Measurements from ENCODE around the gene S100A4. TPM values are rescaled to one million over a fixed set of nuclear protein-coding genes. Genes with fewer than 3 reads are reported as not detected.
A peak's percentile ranks its signal among the peaks of the same experiment; 100 is the strongest.
"Not testable (repeated sequence)": the region's sequence is repeated elsewhere in the genome, so short reads cannot be mapped to it uniquely, and the experiment has no call there.

Gene S100A4
- 33.4 and 36.2 TPM in 2 replicates for total RNA-seq (2014; rRNA removed; shearing (Covaris generic))

DNA sequence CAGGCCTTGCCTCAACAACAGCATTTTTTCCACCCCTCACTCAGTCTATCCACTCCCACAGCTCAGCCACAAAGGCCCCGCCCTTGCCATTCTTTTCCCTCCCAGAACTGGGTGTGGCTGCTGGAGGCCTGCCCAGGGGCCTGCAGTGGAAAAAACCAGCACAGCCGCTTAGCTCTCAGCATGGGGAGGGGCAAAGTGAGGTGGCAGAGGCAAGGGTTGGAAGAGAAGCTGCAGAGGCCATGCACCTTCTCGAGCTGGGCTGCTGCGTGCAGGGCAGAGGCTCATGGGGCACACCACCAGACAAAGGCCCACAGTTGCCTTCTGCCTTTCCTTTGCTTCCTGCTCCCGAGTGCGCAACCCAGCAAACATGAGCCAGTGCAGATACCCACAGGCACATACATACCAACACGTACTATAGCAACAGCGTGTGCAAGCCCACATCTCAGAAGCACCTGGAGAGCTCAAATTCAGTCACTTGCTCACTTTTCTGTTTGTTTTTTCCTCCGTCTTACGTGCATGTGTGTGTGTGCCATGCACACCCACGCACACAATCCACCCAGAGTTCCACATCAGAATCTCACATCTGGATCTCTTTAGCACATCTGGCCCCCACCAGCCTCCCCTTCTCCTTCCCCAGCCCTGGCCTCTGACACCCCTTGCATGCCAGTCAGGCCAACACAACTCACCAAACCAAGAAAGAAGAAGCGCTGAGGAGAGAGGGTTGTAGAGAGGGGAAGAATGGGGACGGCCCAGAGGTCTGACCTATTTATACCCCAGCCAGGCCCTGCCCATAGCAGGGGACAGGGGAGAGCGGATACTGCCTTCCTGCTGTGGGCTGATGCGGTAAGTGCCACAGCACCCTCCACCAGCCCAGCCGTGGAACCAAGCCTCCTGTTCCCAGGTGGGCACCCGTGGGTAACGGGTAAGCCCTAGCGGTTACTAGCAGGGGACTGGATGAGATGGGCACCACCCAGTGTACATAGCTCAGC lies at the start of gene S100A4:
Gene S100A4, minus strand, starts transcription at position 740 of the 989 bp plus-strand sequence. CDS start 1,012 bp downstream, outside the sequence.
- peak; percentile 86 for DNase-seq (ENCODE audit: low spot score)

DNA sequence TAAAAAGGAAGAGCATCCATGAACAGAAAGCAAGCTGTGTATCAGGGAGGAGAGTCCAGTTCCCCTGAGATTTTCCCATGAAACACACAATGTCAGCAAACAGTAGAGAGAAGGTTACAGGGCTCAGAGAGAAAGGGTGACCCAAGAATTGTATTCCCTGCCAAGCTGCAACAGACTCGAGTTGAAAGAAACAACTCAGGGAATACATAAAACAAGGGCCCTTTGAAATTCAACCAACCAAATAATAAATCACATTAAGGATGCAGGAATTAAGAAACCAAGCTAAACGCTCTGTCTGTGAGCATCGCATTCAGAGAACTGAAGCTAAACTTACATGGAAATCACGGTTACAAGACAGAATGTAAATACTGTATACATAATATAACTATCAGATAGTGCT lies 47.1 kb upstream of the S100A4 start:
- no peak for DNase-seq (ENCODE audit: low spot score)

DNA sequence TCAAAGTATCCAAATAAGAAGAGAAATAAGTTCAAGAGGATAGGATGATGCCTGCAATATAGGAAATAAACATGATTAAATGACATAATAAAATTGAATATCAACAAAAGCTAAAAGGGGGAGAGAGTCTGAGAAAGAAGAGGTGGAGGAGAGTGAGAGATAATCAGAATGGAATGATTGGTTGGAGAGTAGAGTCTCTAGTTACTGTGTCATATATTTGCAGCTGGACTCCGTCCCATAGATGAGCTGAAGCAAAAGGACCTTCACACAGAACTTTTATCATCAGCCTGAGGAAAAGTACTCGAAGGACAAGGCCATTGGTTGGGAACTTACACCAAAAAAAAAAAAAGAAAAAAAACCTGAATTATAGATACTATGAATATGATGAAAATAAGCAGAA lies 42.9 kb upstream of the S100A4 start:
- no peak for DNase-seq (ENCODE audit: low spot score)

DNA sequence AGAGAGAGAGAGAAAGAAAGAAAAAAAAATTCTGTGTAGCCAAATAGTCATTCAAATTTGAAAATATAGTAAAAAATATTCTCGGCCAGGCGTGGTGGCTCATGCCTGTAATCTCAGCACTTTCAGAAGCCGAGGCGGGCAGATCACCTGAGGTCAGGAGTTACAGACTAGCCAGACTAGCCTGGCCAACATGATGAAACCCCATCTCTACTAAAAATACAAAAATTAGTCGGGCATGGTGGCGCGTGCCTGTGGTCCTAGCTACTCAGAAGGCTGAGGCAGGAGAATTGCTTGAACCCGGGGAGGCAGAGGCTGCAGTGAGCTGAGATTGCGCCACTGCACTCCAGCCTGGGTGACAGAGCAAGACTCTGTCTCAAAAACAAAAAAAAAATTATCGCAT lies 42.4 kb upstream of the S100A4 start:
- not testable (repeated sequence) for DNase-seq (ENCODE audit: low spot score)

GRCh38 chr1:153587314-153587713 lies 41.7 kb upstream of the S100A4 start:
- no peak for DNase-seq (ENCODE audit: low spot score)

DNA sequence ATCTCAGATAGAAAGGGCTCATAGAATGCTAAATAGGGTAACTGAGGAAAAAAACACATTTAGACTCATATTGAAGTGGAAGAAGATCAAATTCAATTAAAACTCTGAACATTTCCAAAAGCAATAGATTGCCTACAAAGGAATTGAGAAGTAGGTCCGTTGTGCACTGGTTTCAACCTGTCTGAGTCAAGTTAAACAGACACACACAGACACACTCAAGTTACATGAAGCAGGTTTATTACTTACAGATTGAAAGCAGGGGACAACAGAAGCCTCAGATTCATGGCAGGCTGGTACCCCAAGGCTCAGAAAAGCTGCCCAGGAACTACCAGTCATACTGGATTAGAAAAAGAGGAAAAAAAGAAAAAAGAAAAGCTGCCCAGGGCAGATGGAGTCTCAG lies 40.7 kb upstream of the S100A4 start:
- DNase-seq (ENCODE audit: low spot score), result no peak

- no peak for DNase-seq (ENCODE audit: low spot score)
Observed at GRCh38 chr1:153585006-153585405, 39.4 kb upstream of the S100A4 start.

- DNase-seq (ENCODE audit: low spot score), result no peak
Observed at GRCh38 chr1:153583976-153584375, 38.4 kb upstream of the S100A4 start.

GRCh38 chr1:153583514-153583913 lies 37.9 kb upstream of the S100A4 start:
- not testable (repeated sequence) for DNase-seq (ENCODE audit: low spot score)

DNA sequence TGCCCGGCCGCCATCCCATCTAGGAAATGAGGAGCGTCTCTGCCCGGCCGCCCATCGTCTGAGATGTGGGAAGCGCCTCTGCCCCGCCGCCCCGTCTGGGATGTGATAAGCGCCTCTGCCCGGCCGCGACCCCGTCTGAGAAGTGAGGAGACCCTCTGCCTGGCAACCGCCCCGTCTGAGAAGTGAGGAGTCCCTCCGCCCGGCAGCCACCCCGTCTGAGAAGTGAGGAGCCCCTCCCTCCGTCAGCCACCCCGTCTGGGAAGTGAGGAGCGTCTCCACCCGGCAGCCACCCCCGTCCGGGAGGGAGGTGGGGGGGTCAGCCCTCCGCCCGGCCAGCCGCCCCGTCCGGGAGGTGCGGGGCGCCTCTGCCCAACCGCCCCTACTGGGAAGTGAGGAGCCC lies 37.2 kb upstream of the S100A4 start:
- DNase-seq (ENCODE audit: low spot score), result not testable (repeated sequence)

DNA sequence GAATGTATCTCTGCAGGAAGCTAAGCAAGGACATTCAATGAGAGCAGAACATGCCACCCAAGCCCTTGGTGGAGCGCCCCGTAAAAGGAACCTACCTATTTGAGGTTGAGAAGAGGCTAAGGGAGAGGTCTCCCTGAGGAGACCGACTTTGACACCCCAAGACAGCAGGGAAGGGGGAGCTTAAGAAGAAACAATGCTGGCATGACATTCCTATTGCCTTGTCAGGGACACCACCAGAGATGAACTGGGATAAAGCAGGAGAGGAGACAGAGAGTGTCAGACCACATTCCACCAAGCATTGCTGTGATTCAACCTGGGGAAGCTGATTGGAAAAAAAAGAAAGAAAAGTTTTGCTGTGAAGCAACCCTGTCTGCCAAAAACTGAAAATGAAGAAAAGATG lies 33.3 kb upstream of the S100A4 start:
- no peak for DNase-seq (ENCODE audit: low spot score)

- no peak for DNase-seq (ENCODE audit: low spot score)
Observed at GRCh38 chr1:153578490-153578889, 32.9 kb upstream of the S100A4 start.

GRCh38 chr1:153577624-153578051 lies 32.0 kb upstream of the S100A4 start:
- no peak for DNase-seq (ENCODE audit: low spot score)

- no peak for DNase-seq (ENCODE audit: low spot score)
Observed at GRCh38 chr1:153577138-153577537, 31.5 kb upstream of the S100A4 start.

DNA sequence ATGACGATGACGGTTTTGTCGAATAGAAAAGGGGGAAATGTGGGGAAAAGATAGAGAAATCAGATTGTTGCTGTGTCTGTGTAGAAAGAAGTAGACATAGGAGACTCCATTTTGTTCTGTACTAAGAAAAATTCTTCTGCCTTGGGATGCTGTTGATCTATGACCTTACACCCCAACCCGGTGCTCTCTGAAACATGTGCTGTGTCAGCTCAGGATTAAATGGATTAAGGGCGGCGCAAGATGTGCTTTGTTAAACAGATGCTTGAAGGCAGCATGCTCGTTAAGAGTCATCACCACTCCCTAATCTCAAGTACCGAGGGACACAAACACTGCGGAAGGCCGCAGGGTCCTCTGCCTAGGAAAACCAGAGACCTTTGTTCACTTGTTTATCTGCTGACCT lies 29.9 kb upstream of the S100A4 start:
- not testable (repeated sequence) for DNase-seq (ENCODE audit: low spot score)

GRCh38 chr1:153575081-153575491 lies 29.5 kb upstream of the S100A4 start:
- not testable (repeated sequence) for DNase-seq (ENCODE audit: low spot score)

GRCh38 chr1:153573351-153573750 lies 27.7 kb upstream of the S100A4 start:
- no peak for DNase-seq (ENCODE audit: low spot score)

- peak; percentile 83 for DNase-seq (ENCODE audit: low spot score)
Observed at GRCh38 chr1:153572569-153573015, 27.0 kb upstream of the S100A4 start.

DNA sequence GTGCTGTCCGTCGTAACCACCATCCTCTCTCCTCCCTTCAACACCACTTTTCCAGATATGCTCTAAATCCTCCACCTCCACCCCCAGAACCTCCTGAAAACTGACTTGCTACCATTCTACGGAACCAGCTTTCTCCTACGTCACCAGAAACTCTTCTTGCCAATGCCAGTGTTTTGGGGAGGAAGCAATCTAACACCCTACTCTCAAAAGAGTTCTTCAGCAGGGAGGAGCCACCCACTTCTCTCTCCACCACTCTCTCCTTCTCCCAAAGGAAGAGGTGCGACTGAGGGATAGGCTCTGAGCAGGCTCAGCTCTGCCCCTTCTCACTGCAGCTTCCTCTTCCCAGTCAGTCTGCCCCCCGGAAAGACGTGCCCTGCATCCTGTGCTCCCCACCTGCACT lies 26.1 kb upstream of the S100A4 start:
- DNase-seq (ENCODE audit: low spot score), result no peak

DNA sequence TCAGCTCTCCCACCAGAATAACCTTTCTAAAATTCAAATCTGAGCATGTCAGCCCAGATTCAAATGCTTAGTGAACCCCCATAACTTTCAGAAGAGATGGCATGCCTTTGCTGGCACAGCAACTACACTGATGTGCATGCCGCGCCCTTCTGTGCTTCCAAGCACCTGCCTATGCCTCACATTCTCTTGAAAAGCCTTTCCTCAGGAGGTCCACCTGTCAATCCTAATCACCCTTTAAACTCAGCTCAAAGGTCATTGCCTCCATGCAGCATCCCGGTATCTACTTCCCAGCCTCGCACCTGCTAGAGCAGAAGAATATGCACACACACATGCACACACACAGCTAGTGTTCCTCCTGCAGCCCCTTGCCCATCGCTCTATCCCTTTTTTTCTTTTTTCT lies 25.3 kb upstream of the S100A4 start:
- no peak for DNase-seq (ENCODE audit: low spot score)

GRCh38 chr1:153569465-153569864 lies 23.9 kb upstream of the S100A4 start:
- DNase-seq (ENCODE audit: low spot score), result no peak

GRCh38 chr1:153568367-153569099 lies 22.9 kb upstream of the S100A4 start:
- peak; percentile 85 for DNase-seq (ENCODE audit: low spot score)
